Astrocyte (in vitro differentiated cells and primary cell): Measurements from ENCODE around the gene COX19. TPM values are rescaled to one million over a fixed set of nuclear protein-coding genes. Genes with fewer than 3 reads are reported as not detected.

ENCODE experiments used
- DNase-seq: peaks from one replicate; pipeline ENCODE4 v3.0.0-alpha.2; 2010; ENCODE audit warnings: low read depth
- FAIRE-seq: peaks from 2 replicates; lab custom pipeline; 2011; peaks lifted over from hg19 to GRCh38; lab: Jason Lieb, UNC
- H2AFZ ChIP-seq: 2 replicates; pipeline ENCODE4 v1.6.0; 2012; ENCODE audit warnings: low read depth, low read length, inconsistent platforms
- H3K27ac ChIP-seq: 2 replicates; pipeline ENCODE4 v1.5.1; 2011; ENCODE audit warnings: low read depth, low read length, inconsistent platforms
- H3K27me3 ChIP-seq: 2 replicates; pipeline ENCODE4 v1.6.0; 2011; ENCODE audit warnings: low read length, inconsistent platforms; ENCODE audit not compliant: insufficient read depth
- H3K36me3 ChIP-seq: 2 replicates; pipeline ENCODE4 v1.5.1; 2011; ENCODE audit warnings: low read length, inconsistent platforms; ENCODE audit not compliant: insufficient read depth
- H3K4me1 ChIP-seq: 2 replicates; pipeline ENCODE4 v1.5.1; 2011; ENCODE audit warnings: low read length, inconsistent platforms; ENCODE audit not compliant: insufficient read depth
- H3K4me2 ChIP-seq: 2 replicates; pipeline ENCODE4 v1.6.0; 2012; ENCODE audit warnings: low read length, inconsistent platforms
- H3K4me3 ChIP-seq: 2 replicates; pipeline ENCODE4 v1.5.1; 2011; ENCODE audit warnings: low read depth, mild to moderate bottlenecking, low read length, inconsistent platforms; ENCODE audit not compliant: insufficient read depth
- H3K79me2 ChIP-seq: 2 replicates; pipeline ENCODE4 v1.6.0; 2012; ENCODE audit warnings: mild to moderate bottlenecking, low read length, inconsistent platforms; ENCODE audit not compliant: insufficient read depth
- H3K9ac ChIP-seq: 2 replicates; pipeline ENCODE4 v1.6.0; 2012; ENCODE audit warnings: mild to moderate bottlenecking, low read length, inconsistent platforms
- H3K9me3 ChIP-seq: 2 replicates; pipeline ENCODE4 v1.5.1; 2012; ENCODE audit warnings: low read depth, mild to moderate bottlenecking, low read length, inconsistent platforms; ENCODE audit not compliant: insufficient read depth
- H4K20me1 ChIP-seq: 2 replicates; pipeline ENCODE4 v1.6.0; 2012; ENCODE audit warnings: low read length, inconsistent platforms; ENCODE audit not compliant: insufficient read depth
- H3K27ac Mint-ChIP-seq: one replicate; pipeline ENCODE4 v1.8.0; 2021; ENCODE audit warnings: mild to moderate bottlenecking, mixed read lengths; ENCODE audit not compliant: unreplicated experiment
- H3K27me3 Mint-ChIP-seq: one replicate; pipeline ENCODE4 v1.8.0; 2021; ENCODE audit warnings: low read depth, mixed read lengths; ENCODE audit not compliant: unreplicated experiment
- H3K36me3 Mint-ChIP-seq: one replicate; pipeline ENCODE4 v1.8.0; 2021; ENCODE audit warnings: low read depth, mixed read lengths; ENCODE audit not compliant: unreplicated experiment
- H3K4me1 Mint-ChIP-seq: one replicate; pipeline ENCODE4 v1.8.0; 2021; ENCODE audit warnings: low read depth, mixed read lengths; ENCODE audit not compliant: unreplicated experiment
- H3K4me3 Mint-ChIP-seq: one replicate; pipeline ENCODE4 v1.8.0; 2021; ENCODE audit warnings: mild to moderate bottlenecking, moderate library complexity, mixed read lengths; ENCODE audit not compliant: unreplicated experiment
- H3K9me3 Mint-ChIP-seq: one replicate; pipeline ENCODE4 v1.8.0; 2021; ENCODE audit warnings: mild to moderate bottlenecking, mixed read lengths; ENCODE audit not compliant: unreplicated experiment
- CTCF ChIP-seq: IDR thresholded peaks from 2 replicates; pipeline ENCODE4 v1.5.1; 2011; ENCODE audit warnings: low read depth, mild to moderate bottlenecking, inconsistent platforms, low read length, moderate library complexity; ENCODE audit not compliant: insufficient read depth
- EZH2 ChIP-seq: IDR thresholded peaks from 2 replicates; pipeline ENCODE4 v1.6.1; 2012; ENCODE audit warnings: mild to moderate bottlenecking, low read length, inconsistent platforms; ENCODE audit not compliant: insufficient read depth
- total RNA-seq: library from RNA; stranded (reverse); gene quantifications from 2 replicates; pipeline ENCODE4 v1.2.1, GENCODE V29; 2021

The COX19 gene
- total RNA-seq, 1 donor from 2014 or later, result 13.4 TPM

- Mint-ChIP-seq H3K4me1 (peaks cover 2% of the 10 kb centered on the region), H3K4me3 (no peak overlapping the region), H3K9me3 (no peaks in the 10 kb centered on the region), H3K36me3 (no peaks in the 10 kb centered on the region), H3K27ac (no peak overlapping the region), H3K27me3 (no peaks in the 10 kb centered on the region)
- Histone ChIP-seq H3K9ac (no peak overlapping the region), H3K27me3 (no peaks in the 10 kb centered on the region), H4K20me1 (no peaks in the 10 kb centered on the region), H3K4me3 (no peak overlapping the region), H3K4me1 (peaks cover 3% of the 10 kb centered on the region), H3K4me2 (no peak overlapping the region), H3K27ac (no peak overlapping the region), H3K36me3 (no peaks in the 10 kb centered on the region), H3K9me3 (no peaks in the 10 kb centered on the region), H2AFZ (no peak overlapping the region), H3K79me2 (no peaks in the 10 kb centered on the region)
- DNase-seq, result no peak
- TF ChIP-seq EZH2 (no peak), CTCF (no peak)
- no peak for FAIRE-seq
These were observed 9.7 kb upstream of the COX19 start for GRCh38 chr7:985127-985416.

GRCh38 chr7:984361-985126 lies 9.2 kb upstream of the COX19 start:
- no peaks in the 10 kb centered on the region for H3K36me3 Mint-ChIP-seq
- Histone ChIP-seq H3K79me2 (no peaks in the 10 kb centered on the region), H3K36me3 (no peaks in the 10 kb centered on the region), H3K4me3 (no peak overlapping the region), H3K27me3 (no peaks in the 10 kb centered on the region), H3K9ac (no peak overlapping the region), H2AFZ (no peak overlapping the region), H3K9me3 (no peaks in the 10 kb centered on the region), H4K20me1 (no peaks in the 10 kb centered on the region), H3K4me2 (no peak overlapping the region), H3K4me1 (peaks cover 3% of the 10 kb centered on the region), H3K27ac (no peak overlapping the region)
- H3K4me3 Mint-ChIP-seq, result no peak overlapping the region
- no peak overlapping the region for H3K27ac Mint-ChIP-seq
- peaks cover 2% of the 10 kb centered on the region for H3K4me1 Mint-ChIP-seq
- no peak for DNase-seq
- TF ChIP-seq EZH2 (no peak), CTCF (no peak)
- no peak for FAIRE-seq
- no peaks in the 10 kb centered on the region for H3K27me3 Mint-ChIP-seq
- no peaks in the 10 kb centered on the region for H3K9me3 Mint-ChIP-seq

GRCh38 chr7:983616-984071 lies 8.3 kb upstream of the COX19 start:
- H3K9ac ChIP-seq, result no peak overlapping the region
- H3K27ac ChIP-seq, result no peak overlapping the region
- H3K4me1 ChIP-seq, result peaks cover 3% of the 10 kb centered on the region
- no peak overlapping the region for H3K4me3 ChIP-seq
- Mint-ChIP-seq H3K4me3 (no peak overlapping the region), H3K36me3 (no peaks in the 10 kb centered on the region), H3K4me1 (peaks cover 2% of the 10 kb centered on the region), H3K27ac (no peak overlapping the region), H3K27me3 (no peaks in the 10 kb centered on the region), H3K9me3 (no peaks in the 10 kb centered on the region)
- FAIRE-seq (no peak), DNase-seq (no peak)
- H3K27me3 ChIP-seq, result no peaks in the 10 kb centered on the region
- no peak overlapping the region for H2AFZ ChIP-seq
- H4K20me1 ChIP-seq, result no peaks in the 10 kb centered on the region
- H3K79me2 ChIP-seq, result no peaks in the 10 kb centered on the region
- no peak overlapping the region for H3K4me2 ChIP-seq
- H3K9me3 ChIP-seq, result no peaks in the 10 kb centered on the region
- H3K36me3 ChIP-seq, result no peaks in the 10 kb centered on the region
- TF ChIP-seq CTCF, result no peak
- TF ChIP-seq EZH2, result no peak
